Prostate gland (tissue), 2 donors: ENCODE measurements around the gene ATP9B. TPM values are rescaled to one million over a fixed set of nuclear protein-coding genes. Genes with fewer than 3 reads are reported as not detected.

Experiments used
- DNase-seq: peaks from one replicate; pipeline ENCODE4 v3.0.0-alpha.2; 2019; ENCODE audit warnings: low spot score
- H3K27ac ChIP-seq, 2 donors: fragments of 200-600 bp; sonication (generic); 2 replicates each; pipeline ENCODE4 v1.5.1; 2017 to 2019
- H3K27me3 ChIP-seq: fragments of 200-600 bp; sonication (generic); replicated peaks from 2 replicates; pipeline ENCODE4 v1.5.1; 2019; ENCODE audit not compliant: insufficient read depth
- H3K36me3 ChIP-seq, 2 donors: fragments of 200-600 bp; sonication (generic); 1 replicate in 1 of 2; 2 replicates in 1 of 2; pipeline versions ENCODE4 v1.5.1 to v1.8.1; 2017 to 2019
- H3K4me1 ChIP-seq: fragments of 200-600 bp; sonication (generic); replicated peaks from 2 replicates; pipeline ENCODE4 v1.5.1; 2019
- H3K4me3 ChIP-seq, 2 donors: fragments of 200-600 bp; sonication (generic); 2 replicates each; pipeline ENCODE4 v1.5.1; 2017 to 2019
- H3K9me3 ChIP-seq: fragments of 200-600 bp; sonication (generic); 2 replicates; pipeline ENCODE4 v1.5.1; 2017
- CTCF ChIP-seq, 4 experiments: fragments of 200-600 bp in 2 of 4; fragments of 450-650 bp in 2 of 4; sonication (generic) in 2 of 4; IDR thresholded peaks; 1 replicate in 3 of 4; 2 replicates in 1 of 4; pipeline ENCODE4 v1.5.1; 2016 to 2019; ENCODE audit warnings: antibody characterized with exemption in 4 of 4, mild to moderate bottlenecking in 2 of 4, moderate library complexity in 2 of 4
- POLR2A ChIP-seq: fragments of 450-650 bp; IDR thresholded peaks from one replicate; pipeline ENCODE4 v1.6.1; 2016; ENCODE audit warnings: antibody characterized with exemption, mild to moderate bottlenecking
- POLR2AphosphoS5 ChIP-seq: sonication (generic); formaldehyde crosslinking; IDR thresholded peaks from one replicate; pipeline ENCODE4 v1.6.1; 2017; ENCODE audit warnings: antibody characterized with exemption
- WGBS: methylation state at CpG from one replicate; pipeline ENCODE4 v1.1.5; 2018; 5-methylcytosine and 5-hydroxymethylcytosine counted together
- intact Hi-C: fragments of 100-400 bp; cut with DNase I; formaldehyde crosslinking; loops from one replicate; pipeline ENCODE4 v1.14.2; 2022
- total RNA-seq, 2 donors: library from RNA; depleted of rRNA; stranded (reverse); fragments of >200 nt; gene quantifications; one replicate each; pipeline ENCODE4 v1.1.0, GENCODE V29; 2016

Gene ATP9B
- total RNA-seq, 2 donors from 2014 or later, result 33.8 to 55.6 TPM

GRCh38 chr18:79336556-79337142 is 267.5 kb downstream of the ATP9B start:
- H3K36me3 ChIP-seq, result peaks cover 0 to 9% of the 10 kb centered on the region in 2 donors
- intact Hi-C loops, result no loop called here
- no peaks in the 10 kb centered on the region for H3K4me1 ChIP-seq
- 90% methylated on average over 20 of the region's 20 CpGs for WGBS
- no peak overlapping the region for H3K4me3 ChIP-seq
- TF ChIP-seq POLR2A (no peak), POLR2AphosphoS5 (no peak), CTCF (IDR thresholded peaks at IDR 0.05) (no peak)
- H3K27ac ChIP-seq, result no peak overlapping the region
- DNase-seq, result no peak
- no peaks in the 10 kb centered on the region for H3K9me3 ChIP-seq
- no peaks in the 10 kb centered on the region for H3K27me3 ChIP-seq

- DNase-seq, result no peak
- H3K4me1 ChIP-seq, result no peaks in the 10 kb centered on the region
- intact Hi-C loops, result no loop called here
- no peak for TF ChIP-seq CTCF (IDR thresholded peaks at IDR 0.05)
- TF ChIP-seq POLR2AphosphoS5, result no peak
- no peak for TF ChIP-seq POLR2A
- no peaks in the 10 kb centered on the region for H3K27me3 ChIP-seq
- H3K36me3 ChIP-seq, result peaks cover 0 to 9% of the 10 kb centered on the region in 2 donors
- WGBS, result 98% methylated on average over 11 of the region's 19 CpGs
- no peak overlapping the region for H3K27ac ChIP-seq
- H3K9me3 ChIP-seq, result no peaks in the 10 kb centered on the region
- no peak overlapping the region for H3K4me3 ChIP-seq
Measured at GRCh38 chr18:79337184-79337583, 268.0 kb downstream of the ATP9B start.

- H3K4me3 ChIP-seq, result no peak overlapping the region
- H3K9me3 ChIP-seq, result no peaks in the 10 kb centered on the region
- H3K27ac ChIP-seq, result no peak overlapping the region
- WGBS, result 95% methylated on average over 12 of the region's 12 CpGs
- DNase-seq, result no peak
- no peaks in the 10 kb centered on the region for H3K4me1 ChIP-seq
- TF ChIP-seq POLR2A (no peak), CTCF (IDR thresholded peaks at IDR 0.05) (no peak), POLR2AphosphoS5 (no peak)
- intact Hi-C loops, result no loop called here
- no peaks in the 10 kb centered on the region for H3K27me3 ChIP-seq
- peaks cover 0 to 8% of the 10 kb centered on the region in 2 donors for H3K36me3 ChIP-seq
Measured at GRCh38 chr18:79337620-79338019, 268.4 kb downstream of the ATP9B start.

GRCh38 chr18:79339094-79339908 is 270.1 kb downstream of the ATP9B start:
- H3K36me3 ChIP-seq, result peaks cover 0 to 2% of the 10 kb centered on the region in 2 donors
- H3K27ac ChIP-seq, result no peak overlapping the region
- WGBS, result 93% methylated on average over 19 of the region's 19 CpGs
- no peaks in the 10 kb centered on the region for H3K4me1 ChIP-seq
- no peaks in the 10 kb centered on the region for H3K9me3 ChIP-seq
- DNase-seq, result no peak
- intact Hi-C loops, result no loop called here
- no peak for TF ChIP-seq POLR2A
- TF ChIP-seq CTCF (IDR thresholded peaks at IDR 0.05), result no peak
- no peak for TF ChIP-seq POLR2AphosphoS5
- H3K4me3 ChIP-seq, result no peak overlapping the region
- H3K27me3 ChIP-seq, result no peaks in the 10 kb centered on the region
